Fibroblast of skin of left biceps (primary cell): Measurements from ENCODE around the gene PRKAB2.
"Not testable (repeated sequence)": the region's sequence is repeated elsewhere in the genome, so short reads cannot be mapped to it uniquely, and the experiment has no call there.

Experiments used
- DNase-seq, 2 experiments: peaks; one replicate each; pipeline ENCODE4 v3.0.0-alpha.2; 2013; ENCODE audit warnings: low read depth in 2 of 2

Gene PRKAB2

GRCh38 chr1:147109762-147110161 is 62.5 kb downstream of the PRKAB2 start:
- DNase-seq: no peak

- no peak for DNase-seq
Measured at GRCh38 chr1:147109041-147109440, 63.2 kb downstream of the PRKAB2 start.

- not testable (repeated sequence) for DNase-seq
Measured at GRCh38 chr1:147106407-147106881, 65.8 kb downstream of the PRKAB2 start.

- no peak for DNase-seq
Measured at GRCh38 chr1:147105909-147106308, 66.4 kb downstream of the PRKAB2 start.
